ENCODE measurements around the gene AGRP.

The AGRP gene

DNA sequence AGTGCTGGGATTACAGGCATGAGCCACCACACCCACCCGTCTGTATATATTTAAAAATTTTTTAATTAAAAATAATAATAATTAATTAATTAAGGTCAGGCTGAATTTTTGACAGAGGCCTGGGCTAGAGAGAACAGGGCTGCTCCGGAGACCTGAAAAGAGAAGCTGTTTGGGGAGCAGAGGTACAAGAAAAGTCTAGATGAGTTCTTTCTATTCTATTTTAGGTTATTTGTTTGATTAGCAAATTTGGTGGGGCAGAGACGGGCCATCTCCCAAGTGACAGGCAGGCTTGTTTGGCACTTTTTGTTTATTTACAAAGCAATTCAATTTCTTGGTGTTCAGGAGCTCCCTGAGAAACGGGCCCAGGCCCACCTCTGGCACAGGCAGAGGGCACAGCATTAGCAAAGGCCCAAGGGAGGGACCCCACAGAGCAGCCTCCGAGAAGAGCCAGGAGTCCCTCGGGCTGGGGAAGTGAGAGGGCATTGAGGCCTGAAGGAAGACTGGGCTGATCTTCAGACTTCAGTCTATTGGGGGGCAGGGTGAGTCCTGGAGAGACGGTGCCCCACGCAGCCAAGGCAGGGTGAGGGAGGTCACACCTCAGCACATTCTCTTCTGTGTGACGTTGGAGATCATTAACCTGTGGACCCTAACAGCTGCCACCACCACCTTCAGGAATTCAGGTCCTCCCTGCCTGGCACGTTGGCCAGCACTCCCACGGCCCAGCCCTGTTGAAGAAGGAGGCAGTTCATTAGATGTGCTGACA lies 34.5 kb upstream of the AGRP start:
- Histone ChIP-seq H3K27ac (ENCODE audit: low read length, poor library complexity, severe bottlenecking) (peak overlapping the region; percentile 33), H2AK5ac (ENCODE audit: low read length, severe bottlenecking) (peak overlapping the region; percentile 77), H3K9me3 (ENCODE audit: control insufficient read depth, low read length) (no peaks in the 10 kb centered on the region), H3K4me1 (ENCODE audit: control insufficient read depth, insufficient read depth, low read depth, low read length) (peaks cover 24% of the 10 kb centered on the region), H2BK15ac (ENCODE audit: low read depth, poor library complexity, severe bottlenecking) (no peak overlapping the region), H3K4ac (ENCODE audit: low read depth in 1 of 2, low read length in 2 of 2) (no peak overlapping the region), H3K27me3 (ENCODE audit: control insufficient read depth in 1 of 2, insufficient read depth in 1 of 2, low read length in 2 of 2) (no peaks in the 10 kb centered on the region), H3K36me3 (ENCODE audit: control insufficient read depth in 1 of 2, insufficient read depth in 2 of 2, low read depth in 1 of 2, low read length in 2 of 2) (no peaks in the 10 kb centered on the region), H2BK5ac (ENCODE audit: low read depth, low read length, poor library complexity, severe bottlenecking) (no peak overlapping the region), H3K18ac (ENCODE audit: low read depth in 1 of 2, low read length in 2 of 2) (no peak overlapping the region), H3K4me3 (ENCODE audit: insufficient read depth in 1 of 2, low read depth in 1 of 2, low read length in 2 of 2) (no peak overlapping the region), H4K91ac (ENCODE audit: low read length) (no peak overlapping the region), H2BK120ac (ENCODE audit: low read depth, low read length) (no peak overlapping the region), H3K14ac (ENCODE audit: low read length in 2 of 2) (no peak overlapping the region), H3K23ac (ENCODE audit: low read length in 2 of 2) (no peak overlapping the region), H2AFZ (ENCODE audit: low read depth, low read length) (no peak overlapping the region), H3K9ac (ENCODE audit: low read length) (peak overlapping the region; percentile 28), H2BK12ac (ENCODE audit: low read length in 2 of 2) (no peak overlapping the region), H4K8ac (ENCODE audit: low read length) (no peak overlapping the region), H3K4me2 (ENCODE audit: low read length, poor library complexity, severe bottlenecking) (no peak overlapping the region), H3K79me1 (replicated peaks; ENCODE audit: low read length, poor library complexity, severe bottlenecking) (no peaks in the 10 kb centered on the region)
- DNase-seq, result no peak
- 86% methylated on average over 10 of the region's 11 CpGs for WGBS

GRCh38 chr16:67517155-67517445 lies 33.8 kb upstream of the AGRP start:
- H2AK5ac ChIP-seq (ENCODE audit: low read length, severe bottlenecking), result peak overlapping the region; percentile 94
- H4K8ac ChIP-seq (ENCODE audit: low read length), result no peak overlapping the region
- H3K27ac ChIP-seq (ENCODE audit: low read length, poor library complexity, severe bottlenecking), result peak overlapping the region; percentile 74
- peak overlapping the region; percentile 50 for H2BK15ac ChIP-seq (ENCODE audit: low read depth, poor library complexity, severe bottlenecking)
- no peak overlapping the region for H3K18ac ChIP-seq (ENCODE audit: low read depth in 1 of 2, low read length in 2 of 2)
- no peak for DNase-seq
- no peak overlapping the region for H3K23ac ChIP-seq (ENCODE audit: low read length in 2 of 2)
- no peak overlapping the region for H3K4ac ChIP-seq (ENCODE audit: low read depth in 1 of 2, low read length in 2 of 2)
- H3K4me2 ChIP-seq (ENCODE audit: low read length, poor library complexity, severe bottlenecking), result peak overlapping the region; percentile 24
- no peak overlapping the region for H3K4me3 ChIP-seq (ENCODE audit: insufficient read depth in 1 of 2, low read depth in 1 of 2, low read length in 2 of 2)
- H3K4me1 ChIP-seq (ENCODE audit: control insufficient read depth, insufficient read depth, low read depth, low read length), result peaks cover 24% of the 10 kb centered on the region
- no peaks in the 10 kb centered on the region for H3K79me1 ChIP-seq (replicated peaks; ENCODE audit: low read length, poor library complexity, severe bottlenecking)
- H2BK5ac ChIP-seq (ENCODE audit: low read depth, low read length, poor library complexity, severe bottlenecking), result peak overlapping the region; percentile 9
- peak overlapping the region; percentile 73 for H3K9ac ChIP-seq (ENCODE audit: low read length)
- no peak overlapping the region for H2BK12ac ChIP-seq (ENCODE audit: low read length in 2 of 2)
- 92% methylated on average over 3 of the region's 3 CpGs for WGBS
- H3K14ac ChIP-seq (ENCODE audit: low read length in 2 of 2), result no peak overlapping the region
- H3K9me3 ChIP-seq (ENCODE audit: control insufficient read depth, low read length), result no peaks in the 10 kb centered on the region
- H3K36me3 ChIP-seq (ENCODE audit: control insufficient read depth in 1 of 2, insufficient read depth in 2 of 2, low read depth in 1 of 2, low read length in 2 of 2), result no peaks in the 10 kb centered on the region
- no peak overlapping the region for H2BK120ac ChIP-seq (ENCODE audit: low read depth, low read length)
- no peak overlapping the region for H4K91ac ChIP-seq (ENCODE audit: low read length)
- H3K27me3 ChIP-seq (ENCODE audit: control insufficient read depth in 1 of 2, insufficient read depth in 1 of 2, low read length in 2 of 2), result no peaks in the 10 kb centered on the region
- H2AFZ ChIP-seq (ENCODE audit: low read depth, low read length), result no peak overlapping the region

GRCh38 chr16:67516296-67517154 lies 33.2 kb upstream of the AGRP start:
- Histone ChIP-seq H3K4me1 (ENCODE audit: control insufficient read depth, insufficient read depth, low read depth, low read length) (peaks cover 22% of the 10 kb centered on the region), H3K4ac (ENCODE audit: low read depth in 1 of 2, low read length in 2 of 2) (no peak overlapping the region), H2BK5ac (ENCODE audit: low read depth, low read length, poor library complexity, severe bottlenecking) (peak overlapping the region; percentile 68), H3K27ac (ENCODE audit: low read length, poor library complexity, severe bottlenecking) (peak overlapping the region; percentile 74), H2AK5ac (ENCODE audit: low read length, severe bottlenecking) (peak overlapping the region; percentile 77), H3K27me3 (ENCODE audit: control insufficient read depth in 1 of 2, insufficient read depth in 1 of 2, low read length in 2 of 2) (no peaks in the 10 kb centered on the region), H3K23ac (ENCODE audit: low read length in 2 of 2) (no peak overlapping the region), H4K91ac (ENCODE audit: low read length) (peak overlapping the region; percentile 85), H2BK15ac (ENCODE audit: low read depth, poor library complexity, severe bottlenecking) (no peak overlapping the region), H3K36me3 (ENCODE audit: control insufficient read depth in 1 of 2, insufficient read depth in 2 of 2, low read depth in 1 of 2, low read length in 2 of 2) (no peaks in the 10 kb centered on the region), H3K4me3 (ENCODE audit: insufficient read depth in 1 of 2, low read depth in 1 of 2, low read length in 2 of 2) (peak overlapping the region in 1 of 2 experiments; percentile 58), H4K8ac (ENCODE audit: low read length) (peak overlapping the region; percentile 60), H2BK120ac (ENCODE audit: low read depth, low read length) (no peak overlapping the region), H3K79me1 (replicated peaks; ENCODE audit: low read length, poor library complexity, severe bottlenecking) (no peaks in the 10 kb centered on the region), H3K9me3 (ENCODE audit: control insufficient read depth, low read length) (no peaks in the 10 kb centered on the region), H3K9ac (ENCODE audit: low read length) (peak overlapping the region; percentile 73), H2BK12ac (ENCODE audit: low read length in 2 of 2) (peak overlapping the region in 1 of 2 experiments; percentile 49), H3K14ac (ENCODE audit: low read length in 2 of 2) (no peak overlapping the region), H2AFZ (ENCODE audit: low read depth, low read length) (no peak overlapping the region), H3K4me2 (ENCODE audit: low read length, poor library complexity, severe bottlenecking) (peak overlapping the region; percentile 24), H3K18ac (ENCODE audit: low read depth in 1 of 2, low read length in 2 of 2) (peak overlapping the region in 1 of 2 experiments; percentile 37)
- WGBS, result 57% methylated on average over 11 of the region's 12 CpGs
- DNase-seq, result peak; percentile 75

- Histone ChIP-seq H3K9ac (ENCODE audit: low read length) (no peak overlapping the region), H3K36me3 (ENCODE audit: control insufficient read depth in 1 of 2, insufficient read depth in 2 of 2, low read depth in 1 of 2, low read length in 2 of 2) (no peaks in the 10 kb centered on the region), H3K4me2 (ENCODE audit: low read length, poor library complexity, severe bottlenecking) (no peak overlapping the region), H2AFZ (ENCODE audit: low read depth, low read length) (no peak overlapping the region), H2AK5ac (ENCODE audit: low read length, severe bottlenecking) (no peak overlapping the region), H3K4me1 (ENCODE audit: control insufficient read depth, insufficient read depth, low read depth, low read length) (peaks cover 22% of the 10 kb centered on the region), H3K18ac (ENCODE audit: low read depth in 1 of 2, low read length in 2 of 2) (no peak overlapping the region), H3K23ac (ENCODE audit: low read length in 2 of 2) (no peak overlapping the region), H3K79me1 (replicated peaks; ENCODE audit: low read length, poor library complexity, severe bottlenecking) (no peaks in the 10 kb centered on the region), H2BK15ac (ENCODE audit: low read depth, poor library complexity, severe bottlenecking) (no peak overlapping the region), H3K4ac (ENCODE audit: low read depth in 1 of 2, low read length in 2 of 2) (no peak overlapping the region), H3K27ac (ENCODE audit: low read length, poor library complexity, severe bottlenecking) (no peak overlapping the region), H3K9me3 (ENCODE audit: control insufficient read depth, low read length) (no peaks in the 10 kb centered on the region), H2BK120ac (ENCODE audit: low read depth, low read length) (no peak overlapping the region), H4K8ac (ENCODE audit: low read length) (no peak overlapping the region), H2BK5ac (ENCODE audit: low read depth, low read length, poor library complexity, severe bottlenecking) (no peak overlapping the region), H3K14ac (ENCODE audit: low read length in 2 of 2) (no peak overlapping the region), H4K91ac (ENCODE audit: low read length) (no peak overlapping the region), H3K27me3 (ENCODE audit: control insufficient read depth in 1 of 2, insufficient read depth in 1 of 2, low read length in 2 of 2) (no peaks in the 10 kb centered on the region), H2BK12ac (ENCODE audit: low read length in 2 of 2) (no peak overlapping the region), H3K4me3 (ENCODE audit: insufficient read depth in 1 of 2, low read depth in 1 of 2, low read length in 2 of 2) (no peak overlapping the region)
- peak; percentile 89 for DNase-seq
- 10% methylated on average over 8 of the region's 8 CpGs for WGBS
Observed at GRCh38 chr16:67514382-67514828, 31.1 kb upstream of the AGRP start.
